A549 (cell line): ENCODE measurements around the gene FAM83G. TPM values are rescaled to one million over a fixed set of nuclear protein-coding genes. Genes with fewer than 3 reads are reported as not detected.
A peak's percentile ranks its signal among the peaks of the same experiment; 100 is the strongest.

Experiments
- ATAC-seq, 2 experiments: fragments of 200-7000 bp in 1 of 2; fragments of >200 bp in 1 of 2; cut with Nextera tagmentation in 1 of 2; cut with Tn5 transposase in 1 of 2; 3 replicates each; pipeline versions ENCODE4 v1.8.0 to v1.9.1; 2018 to 2020; ENCODE audit warnings: mild to moderate bottlenecking in 1 of 2, moderate library complexity in 1 of 2
- CTCF ChIA-PET: fragments of 300-600 bp; sonication (Branson Sonifier 250); formaldehyde crosslinking; extraction: SDS; loops from one replicate; lab custom pipeline; 2021; ENCODE audit warnings: antibody characterized with exemption, inconsistent platforms; lab: Yijun Ruan, JAX
- POLR2A ChIA-PET: fragments of 350-600 bp; formaldehyde crosslinking; extraction: SDS; loops from one replicate; lab custom pipeline; 2021; ENCODE audit warnings: antibody characterized with exemption, inconsistent platforms; lab: Yijun Ruan, JAX
- DNase-seq, 2 experiments: peaks; one replicate each; pipeline versions ENCODE4 v3.0.0 to v3.0.0-alpha.2; 2011 to 2016; ENCODE audit warnings: low read depth in 1 of 2, low spot score in 1 of 2
- FAIRE-seq: peaks from 2 replicates; lab custom pipeline; 2011; peaks lifted over from hg19 to GRCh38; lab: Jason Lieb, UNC
- H3K27ac ChIP-seq, 2 experiments: fragments of >200 bp; sonication (Bioruptor Twin); formaldehyde crosslinking; 3 replicates each; pipeline ENCODE4 v1.5.1; 2016 to 2017
- H3K4me1 ChIP-seq: fragments of >200 bp; sonication (Bioruptor Twin); formaldehyde crosslinking; 3 replicates; pipeline ENCODE4 v1.6.1; 2016
- H3K4me2 ChIP-seq: fragments of >200 bp; sonication (Bioruptor Twin); formaldehyde crosslinking; 3 replicates; pipeline ENCODE4 v1.6.1; 2016
- H3K4me3 ChIP-seq: fragments of >200 bp; sonication (Bioruptor Twin); formaldehyde crosslinking; 3 replicates; pipeline ENCODE4 v1.5.1; 2016
- H3K9me3 ChIP-seq: fragments of >200 bp; sonication (Bioruptor Twin); formaldehyde crosslinking; 3 replicates; pipeline ENCODE4 v1.6.1; 2016
- CBX2 ChIP-seq: fragments of 200-600 bp; sonication (generic); IDR thresholded peaks from 2 replicates; pipeline ENCODE4 v1.6.1; 2016; ENCODE audit warnings: low read depth, mild to moderate bottlenecking, borderline replicate concordance
- CBX8 ChIP-seq: fragments of 200-600 bp; sonication (generic); IDR thresholded peaks from 2 replicates; pipeline ENCODE4 v1.6.1; 2016
- CEBPB ChIP-seq, 2 experiments: fragments of >200 bp in 1 of 2; sonication (Bioruptor Twin) in 1 of 2; formaldehyde crosslinking in 1 of 2; IDR thresholded peaks; 2 replicates each; pipeline ENCODE4 v1.6.1; 2012 to 2016
- EHMT2 ChIP-seq: fragments of 200-600 bp; sonication (generic); IDR thresholded peaks from 2 replicates; pipeline ENCODE4 v1.6.1; 2016; ENCODE audit warnings: antibody characterized with exemption, low read depth, mild to moderate bottlenecking, moderate library complexity
- ESRRA ChIP-seq: fragments of 150-350 bp; IDR thresholded peaks from 2 replicates; pipeline ENCODE4 v1.6.1; 2014; ENCODE audit warnings: mild to moderate bottlenecking, low read length, borderline replicate concordance
- FOSB ChIP-seq: fragments of 250-450 bp; sonication (Bioruptor Pico); IDR thresholded peaks from 2 replicates; pipeline ENCODE4 v1.5.0; 2020; ENCODE audit warnings: mild to moderate bottlenecking, moderate library complexity
- FOSL2 ChIP-seq, 2 experiments: fragments of 450-650 bp in 1 of 2; fragments of >200 bp in 1 of 2; sonication (Bioruptor Twin) in 1 of 2; formaldehyde crosslinking; IDR thresholded peaks; 2 replicates each; pipeline versions ENCODE4 v1.5.0 to v1.6.1; 2016 to 2020; ENCODE audit warnings: mild to moderate bottlenecking in 1 of 2, moderate library complexity in 1 of 2
- FOXS1 ChIP-seq: fragments of 250-450 bp; sonication (Bioruptor Pico); IDR thresholded peaks from 2 replicates; pipeline ENCODE4 v1.5.0; 2020; ENCODE audit warnings: mild to moderate bottlenecking, moderate library complexity
- GATA3 ChIP-seq: IDR thresholded peaks from 2 replicates; pipeline ENCODE4 v1.6.1; 2012; ENCODE audit warnings: borderline replicate concordance
- HEYL ChIP-seq: fragments of 250-450 bp; sonication (Bioruptor Pico); IDR thresholded peaks from 2 replicates; pipeline ENCODE4 v1.8.0; 2021; ENCODE audit warnings: mild to moderate bottlenecking, moderate library complexity
- HOXA7 ChIP-seq: fragments of 250-450 bp; sonication (Bioruptor Pico); IDR thresholded peaks from 2 replicates; pipeline ENCODE4 v1.5.0; 2020; ENCODE audit warnings: mild to moderate bottlenecking, moderate library complexity
- HOXB13 ChIP-seq: fragments of 250-450 bp; sonication (Bioruptor Pico); IDR thresholded peaks from 2 replicates; pipeline ENCODE4 v1.5.0; 2020; ENCODE audit warnings: low read depth, mild to moderate bottlenecking, moderate library complexity
- HOXB5 ChIP-seq: fragments of 250-450 bp; sonication (Bioruptor Pico); IDR thresholded peaks from 2 replicates; pipeline ENCODE4 v1.5.0; 2020; ENCODE audit warnings: mild to moderate bottlenecking, moderate library complexity
- JUN ChIP-seq, 2 experiments: fragments of >200 bp; sonication (Bioruptor Twin); formaldehyde crosslinking; IDR thresholded peaks; 2 replicates in 1 of 2; 3 replicates in 1 of 2; pipeline ENCODE4 v1.6.1; 2016 to 2017
- JUNB ChIP-seq: fragments of >200 bp; sonication (Bioruptor Twin); formaldehyde crosslinking; IDR thresholded peaks from 2 replicates; pipeline ENCODE4 v1.6.1; 2016
- MAFK ChIP-seq: fragments of 450-650 bp; IDR thresholded peaks from 2 replicates; pipeline ENCODE4 v1.6.1; 2014; ENCODE audit not compliant: partially characterized antibody
- NFE2L2 ChIP-seq: fragments of 150-350 bp; conservative IDR thresholded peaks from 2 replicates; pipeline ENCODE4 v1.6.1; 2014; ENCODE audit warnings: low read length
- NPAS2 ChIP-seq: fragments of 250-450 bp; sonication (Bioruptor Pico); IDR thresholded peaks from 2 replicates; pipeline ENCODE4 v1.8.0; 2022; ENCODE audit warnings: mild to moderate bottlenecking, moderate library complexity, borderline replicate concordance
- NR3C1 ChIP-seq: fragments of >200 bp; sonication (Bioruptor Twin); formaldehyde crosslinking; IDR thresholded peaks from 3 replicates; pipeline ENCODE4 v1.6.1; 2017
- PHF8 ChIP-seq: fragments of 200-600 bp; sonication (generic); IDR thresholded peaks from 2 replicates; pipeline ENCODE4 v1.6.1; 2016; ENCODE audit warnings: low read depth, mild to moderate bottlenecking, antibody characterized with exemption, moderate library complexity, borderline replicate concordance
- POLR2A ChIP-seq: IDR thresholded peaks from 2 replicates; pipeline ENCODE4 v1.6.1; 2012; ENCODE audit warnings: mild to moderate bottlenecking, low read length
- RFX5 ChIP-seq: fragments of 450-650 bp; IDR thresholded peaks from 2 replicates; pipeline ENCODE4 v1.7.1; 2014; ENCODE audit warnings: antibody characterized with exemption, mild to moderate bottlenecking, moderate library complexity
- TFCP2L1 ChIP-seq: fragments of 250-450 bp; sonication (Bioruptor Pico); IDR thresholded peaks from 2 replicates; pipeline ENCODE4 v1.5.0; 2021; ENCODE audit warnings: mild to moderate bottlenecking
- ZFP36 ChIP-seq: fragments of 450-650 bp; IDR thresholded peaks from 2 replicates; pipeline ENCODE4 v1.6.1; 2014; ENCODE audit warnings: borderline replicate concordance; ENCODE audit not compliant: partially characterized antibody
- WGBS: methylation state at CpG from one replicate; pipeline ENCODE4 v1.1.6; 2017; ENCODE audit errors: missing lambda C conversion rate; 5-methylcytosine and 5-hydroxymethylcytosine counted together
- polyA plus RNA-seq, 4 experiments: library from polyadenylated mRNA; depleted of rRNA in 3 of 4; stranded (reverse); fragments of >200 nt; fragmentation: RNase III in 1 of 4; extraction: RNeasy Plus Mini Kit Qiagen cat#74134 plus additional on column Dnase treatment in 1 of 4; gene quantifications; 2 replicates in 3 of 4; 3 replicates in 1 of 4; pipeline ENCODE4 v1.2.3, GENCODE V29; 2011 to 2017
- TF ChIP-seq, protein P1 (sequence below): fragments of 200-600 bp; sonication (generic); IDR thresholded peaks from 2 replicates; pipeline ENCODE4 v1.6.1; 2016; ENCODE audit warnings: antibody characterized with exemption, mild to moderate bottlenecking, moderate library complexity
- TF ChIP-seq, protein P2 (sequence below): fragments of 250-450 bp; sonication (Bioruptor Pico); IDR thresholded peaks from 2 replicates; pipeline ENCODE4 v1.5.0; 2020; ENCODE audit warnings: low read depth, mild to moderate bottlenecking, moderate library complexity
- TF ChIP-seq, protein P3 (sequence below): fragments of 150-350 bp; IDR thresholded peaks from 2 replicates; pipeline ENCODE4 v1.6.1; 2014; ENCODE audit warnings: low read depth, mild to moderate bottlenecking, low read length
- TF ChIP-seq, protein P4 (sequence below): fragments of 450-650 bp; IDR thresholded peaks from 2 replicates; pipeline ENCODE4 v1.6.1; 2014; ENCODE audit warnings: antibody characterized with exemption
- TF ChIP-seq, protein P5 (sequence below): IDR thresholded peaks from 2 replicates; pipeline ENCODE4 v1.6.1; 2012
- TF ChIP-seq, protein P6 (sequence below): IDR thresholded peaks from 2 replicates; pipeline ENCODE4 v1.6.1; 2012
- TF ChIP-seq, protein P7 (sequence below): IDR thresholded peaks from 2 replicates; pipeline ENCODE4 v1.6.1; 2012; ENCODE audit warnings: low read depth, borderline replicate concordance
- TF ChIP-seq, protein P8 (sequence below): fragments of 250-450 bp; sonication (Bioruptor Pico); IDR thresholded peaks from 2 replicates; pipeline ENCODE4 v1.5.0; 2021; ENCODE audit warnings: mild to moderate bottlenecking, moderate library complexity, borderline replicate concordance

Gene FAM83G
- polyA plus RNA-seq, 2 of the 4 experiments (the other 2 are of a cell fraction), result 11.0 to 22.0 TPM

DNA sequence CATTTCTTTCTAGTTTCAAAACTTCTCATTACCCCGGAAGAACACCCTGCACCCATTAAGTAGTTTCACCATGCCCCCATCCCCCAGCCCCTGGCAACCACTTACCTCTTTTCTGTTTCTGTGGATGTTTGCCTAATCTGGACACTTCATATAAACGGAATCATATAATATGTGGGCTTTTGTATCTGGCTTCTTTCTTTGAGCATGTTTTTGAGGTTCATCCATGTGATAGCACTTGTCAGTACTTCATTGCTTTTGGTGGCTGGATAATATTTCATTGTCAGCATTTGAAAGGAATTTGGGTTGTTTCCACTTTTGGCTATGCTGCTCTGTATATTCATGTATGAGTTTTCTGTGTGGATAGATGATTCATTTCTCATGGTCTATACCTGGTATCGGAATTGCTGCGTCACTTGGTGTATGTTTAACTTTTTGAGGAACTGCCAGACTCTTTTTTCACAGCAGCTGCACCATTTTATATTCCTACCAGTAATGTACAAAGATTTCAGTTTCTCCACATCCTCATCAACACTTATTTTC is 82.6 kb downstream of the FAM83G start:
- H3K4me2 ChIP-seq, result peak overlapping the region; percentile 87
- peak; percentile 87 to 96 for DNase-seq

DNA sequence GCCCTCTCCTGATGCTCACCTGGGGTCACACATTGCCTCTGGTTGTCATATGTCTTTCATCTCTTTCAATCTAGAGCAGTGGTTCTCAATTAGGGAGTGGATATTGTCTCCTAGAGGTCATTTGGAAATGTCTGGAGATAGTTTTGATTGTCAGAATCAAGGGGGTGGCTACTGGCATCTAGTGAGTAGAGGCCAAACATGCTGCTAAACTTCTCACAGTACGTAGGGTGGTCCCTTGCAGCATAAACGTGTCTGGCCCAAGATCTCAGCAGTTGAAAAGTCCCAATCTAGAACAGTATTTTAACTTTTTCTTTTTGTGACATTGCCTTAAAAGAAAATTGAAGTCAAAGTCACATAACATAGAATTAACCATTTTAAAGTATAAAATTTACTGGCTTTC is 83.1 kb downstream of the FAM83G start:
- WGBS, result 12% methylated on average over 2 of the region's 2 CpGs
- Histone ChIP-seq H3K9me3 (no peaks in the 10 kb centered on the region), H3K4me1 (peaks cover 43% of the 10 kb centered on the region), H3K4me3 (peak overlapping the region; percentile 25; the same call in 2 of the 3 replicates), H3K4me2 (peak overlapping the region; percentile 87), H3K27ac (peak overlapping the region; percentile 89 to 92)
- ChIA-PET CTCF (no interaction called here), POLR2A (no interaction called here)
- DNase-seq (no peak), FAIRE-seq (no peak), ATAC-seq (peak; percentile 36 to 52; a peak in 4 of 6 replicates)
- no peak for TF ChIP-seq PHF8
- no peak for TF ChIP-seq HOXB5 (CRISPR knock-in tag)
- TF ChIP-seq CEBPB (IDR thresholded peaks at IDR 0.05), result no peak
- no peak for TF ChIP-seq TFCP2L1 (CRISPR knock-in tag)
- TF ChIP-seq, protein P1, sequence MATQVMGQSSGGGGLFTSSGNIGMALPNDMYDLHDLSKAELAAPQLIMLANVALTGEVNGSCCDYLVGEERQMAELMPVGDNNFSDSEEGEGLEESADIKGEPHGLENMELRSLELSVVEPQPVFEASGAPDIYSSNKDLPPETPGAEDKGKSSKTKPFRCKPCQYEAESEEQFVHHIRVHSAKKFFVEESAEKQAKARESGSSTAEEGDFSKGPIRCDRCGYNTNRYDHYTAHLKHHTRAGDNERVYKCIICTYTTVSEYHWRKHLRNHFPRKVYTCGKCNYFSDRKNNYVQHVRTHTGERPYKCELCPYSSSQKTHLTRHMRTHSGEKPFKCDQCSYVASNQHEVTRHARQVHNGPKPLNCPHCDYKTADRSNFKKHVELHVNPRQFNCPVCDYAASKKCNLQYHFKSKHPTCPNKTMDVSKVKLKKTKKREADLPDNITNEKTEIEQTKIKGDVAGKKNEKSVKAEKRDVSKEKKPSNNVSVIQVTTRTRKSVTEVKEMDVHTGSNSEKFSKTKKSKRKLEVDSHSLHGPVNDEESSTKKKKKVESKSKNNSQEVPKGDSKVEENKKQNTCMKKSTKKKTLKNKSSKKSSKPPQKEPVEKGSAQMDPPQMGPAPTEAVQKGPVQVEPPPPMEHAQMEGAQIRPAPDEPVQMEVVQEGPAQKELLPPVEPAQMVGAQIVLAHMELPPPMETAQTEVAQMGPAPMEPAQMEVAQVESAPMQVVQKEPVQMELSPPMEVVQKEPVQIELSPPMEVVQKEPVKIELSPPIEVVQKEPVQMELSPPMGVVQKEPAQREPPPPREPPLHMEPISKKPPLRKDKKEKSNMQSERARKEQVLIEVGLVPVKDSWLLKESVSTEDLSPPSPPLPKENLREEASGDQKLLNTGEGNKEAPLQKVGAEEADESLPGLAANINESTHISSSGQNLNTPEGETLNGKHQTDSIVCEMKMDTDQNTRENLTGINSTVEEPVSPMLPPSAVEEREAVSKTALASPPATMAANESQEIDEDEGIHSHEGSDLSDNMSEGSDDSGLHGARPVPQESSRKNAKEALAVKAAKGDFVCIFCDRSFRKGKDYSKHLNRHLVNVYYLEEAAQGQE, result no peak
- TF ChIP-seq, protein P2, sequence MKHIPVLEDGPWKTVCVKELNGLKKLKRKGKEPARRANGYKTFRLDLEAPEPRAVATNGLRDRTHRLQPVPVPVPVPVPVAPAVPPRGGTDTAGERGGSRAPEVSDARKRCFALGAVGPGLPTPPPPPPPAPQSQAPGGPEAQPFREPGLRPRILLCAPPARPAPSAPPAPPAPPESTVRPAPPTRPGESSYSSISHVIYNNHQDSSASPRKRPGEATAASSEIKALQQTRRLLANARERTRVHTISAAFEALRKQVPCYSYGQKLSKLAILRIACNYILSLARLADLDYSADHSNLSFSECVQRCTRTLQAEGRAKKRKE (CRISPR knock-in tag), result no peak
- no peak for TF ChIP-seq ZFP36
- no peak for TF ChIP-seq NPAS2 (CRISPR knock-in tag)
- no peak for TF ChIP-seq POLR2A

More for the DNA sequence above, 82.6 kb downstream of the FAM83G start:
- WGBS, result under 1% methylated on average over 4 of the region's 4 CpGs
- ATAC-seq, result peak; percentile 83 to 88
- CTCF ChIA-PET, result interaction anchor here (2.4 kb wide), 1 partner anchor 39 kb away, joined by 12 read pairs; no protein-coding TSS in a partner anchor
- H3K27ac ChIP-seq, result peak overlapping the region; percentile 89 to 92
- POLR2A ChIA-PET, result no interaction called here
- peaks cover 43% of the 10 kb centered on the region for H3K4me1 ChIP-seq
- TF ChIP-seq POLR2A (no peak), CBX2 (no peak), HOXB5 (CRISPR knock-in tag) (peak; percentile 85; the same call in 1 of the 2 replicates), HOXB13 (CRISPR knock-in tag) (no peak; the same call in 1 of the 2 replicates), GATA3 (peak; percentile 72; the same call in 1 of the 2 replicates), JUNB (peak; percentile 81), NPAS2 (CRISPR knock-in tag) (no peak), FOSL2 (IDR thresholded peaks at IDR 0.05) (peak; percentile 78), FOSL2 (CRISPR knock-in tag; IDR thresholded peaks at IDR 0.05) (peak; percentile 95), NR3C1 (no peak), RFX5 (no peak), CBX8 (no peak), CEBPB (IDR thresholded peaks at IDR 0.05) (no peak), EHMT2 (no peak), HEYL (CRISPR knock-in tag) (no peak), NFE2L2 (peak; percentile 70), FOXS1 (CRISPR knock-in tag) (no peak), FOSB (CRISPR knock-in tag) (no peak), TFCP2L1 (CRISPR knock-in tag) (no peak), MAFK (peak; percentile 99), JUN (IDR thresholded peaks at IDR 0.05) (peak; percentile 69 to 80; a peak in 3 of 5 replicates), HOXA7 (CRISPR knock-in tag) (no peak), ESRRA (no peak)
- TF ChIP-seq, protein P3, sequence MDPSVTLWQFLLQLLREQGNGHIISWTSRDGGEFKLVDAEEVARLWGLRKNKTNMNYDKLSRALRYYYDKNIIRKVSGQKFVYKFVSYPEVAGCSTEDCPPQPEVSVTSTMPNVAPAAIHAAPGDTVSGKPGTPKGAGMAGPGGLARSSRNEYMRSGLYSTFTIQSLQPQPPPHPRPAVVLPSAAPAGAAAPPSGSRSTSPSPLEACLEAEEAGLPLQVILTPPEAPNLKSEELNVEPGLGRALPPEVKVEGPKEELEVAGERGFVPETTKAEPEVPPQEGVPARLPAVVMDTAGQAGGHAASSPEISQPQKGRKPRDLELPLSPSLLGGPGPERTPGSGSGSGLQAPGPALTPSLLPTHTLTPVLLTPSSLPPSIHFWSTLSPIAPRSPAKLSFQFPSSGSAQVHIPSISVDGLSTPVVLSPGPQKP, result no peak
- TF ChIP-seq, protein P4, sequence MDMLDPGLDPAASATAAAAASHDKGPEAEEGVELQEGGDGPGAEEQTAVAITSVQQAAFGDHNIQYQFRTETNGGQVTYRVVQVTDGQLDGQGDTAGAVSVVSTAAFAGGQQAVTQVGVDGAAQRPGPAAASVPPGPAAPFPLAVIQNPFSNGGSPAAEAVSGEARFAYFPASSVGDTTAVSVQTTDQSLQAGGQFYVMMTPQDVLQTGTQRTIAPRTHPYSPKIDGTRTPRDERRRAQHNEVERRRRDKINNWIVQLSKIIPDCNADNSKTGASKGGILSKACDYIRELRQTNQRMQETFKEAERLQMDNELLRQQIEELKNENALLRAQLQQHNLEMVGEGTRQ, result no peak
- TF ChIP-seq, protein P5, sequence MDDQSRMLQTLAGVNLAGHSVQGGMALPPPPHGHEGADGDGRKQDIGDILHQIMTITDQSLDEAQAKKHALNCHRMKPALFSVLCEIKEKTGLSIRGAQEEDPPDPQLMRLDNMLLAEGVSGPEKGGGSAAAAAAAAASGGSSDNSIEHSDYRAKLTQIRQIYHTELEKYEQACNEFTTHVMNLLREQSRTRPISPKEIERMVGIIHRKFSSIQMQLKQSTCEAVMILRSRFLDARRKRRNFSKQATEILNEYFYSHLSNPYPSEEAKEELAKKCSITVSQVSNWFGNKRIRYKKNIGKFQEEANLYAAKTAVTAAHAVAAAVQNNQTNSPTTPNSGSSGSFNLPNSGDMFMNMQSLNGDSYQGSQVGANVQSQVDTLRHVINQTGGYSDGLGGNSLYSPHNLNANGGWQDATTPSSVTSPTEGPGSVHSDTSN, result 0 out of 2 replicates have a peak, but pooled peaks have one; percentile 44
- TF ChIP-seq, protein P6, sequence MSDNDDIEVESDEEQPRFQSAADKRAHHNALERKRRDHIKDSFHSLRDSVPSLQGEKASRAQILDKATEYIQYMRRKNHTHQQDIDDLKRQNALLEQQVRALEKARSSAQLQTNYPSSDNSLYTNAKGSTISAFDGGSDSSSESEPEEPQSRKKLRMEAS, result peak; percentile 73
- TF ChIP-seq, protein P7, sequence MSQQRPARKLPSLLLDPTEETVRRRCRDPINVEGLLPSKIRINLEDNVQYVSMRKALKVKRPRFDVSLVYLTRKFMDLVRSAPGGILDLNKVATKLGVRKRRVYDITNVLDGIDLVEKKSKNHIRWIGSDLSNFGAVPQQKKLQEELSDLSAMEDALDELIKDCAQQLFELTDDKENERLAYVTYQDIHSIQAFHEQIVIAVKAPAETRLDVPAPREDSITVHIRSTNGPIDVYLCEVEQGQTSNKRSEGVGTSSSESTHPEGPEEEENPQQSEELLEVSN, result 0 out of 2 replicates have a peak, but pooled peaks have one; percentile 31
- TF ChIP-seq, protein P8, sequence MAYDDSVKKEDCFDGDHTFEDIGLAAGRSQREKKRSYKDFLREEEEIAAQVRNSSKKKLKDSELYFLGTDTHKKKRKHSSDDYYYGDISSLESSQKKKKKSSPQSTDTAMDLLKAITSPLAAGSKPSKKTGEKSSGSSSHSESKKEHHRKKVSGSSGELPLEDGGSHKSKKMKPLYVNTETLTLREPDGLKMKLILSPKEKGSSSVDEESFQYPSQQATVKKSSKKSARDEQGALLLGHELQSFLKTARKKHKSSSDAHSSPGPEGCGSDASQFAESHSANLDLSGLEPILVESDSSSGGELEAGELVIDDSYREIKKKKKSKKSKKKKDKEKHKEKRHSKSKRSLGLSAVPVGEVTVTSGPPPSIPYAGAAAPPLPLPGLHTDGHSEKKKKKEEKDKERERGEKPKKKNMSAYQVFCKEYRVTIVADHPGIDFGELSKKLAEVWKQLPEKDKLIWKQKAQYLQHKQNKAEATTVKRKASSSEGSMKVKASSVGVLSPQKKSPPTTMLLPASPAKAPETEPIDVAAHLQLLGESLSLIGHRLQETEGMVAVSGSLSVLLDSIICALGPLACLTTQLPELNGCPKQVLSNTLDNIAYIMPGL (CRISPR knock-in tag), result no peak
- H3K4me3 ChIP-seq, result peak overlapping the region; percentile 25; the same call in 2 of the 3 replicates
- peak; percentile 100 for FAIRE-seq
- H3K9me3 ChIP-seq, result no peaks in the 10 kb centered on the region
